C4-2B (cell line): ENCODE data around the gene HES2.
"Not testable (repeated sequence)": the region's sequence is repeated elsewhere in the genome, so short reads cannot be mapped to it uniquely, and the experiment has no call there.

Experiments
- H3K27ac ChIP-seq: fragments of 450-650 bp; 2 replicates; pipeline ENCODE4 v1.5.1; 2017
- ZFX ChIP-seq: fragments of 450-650 bp; IDR thresholded peaks from 2 replicates; pipeline ENCODE4 v1.6.1; 2017
- TF ChIP-seq, protein P1 (sequence below): fragments of 450-650 bp; conservative IDR thresholded peaks from 2 replicates; pipeline ENCODE4 v1.5.1; 2017; ENCODE audit warnings: mild to moderate bottlenecking

HES2 gene

DNA sequence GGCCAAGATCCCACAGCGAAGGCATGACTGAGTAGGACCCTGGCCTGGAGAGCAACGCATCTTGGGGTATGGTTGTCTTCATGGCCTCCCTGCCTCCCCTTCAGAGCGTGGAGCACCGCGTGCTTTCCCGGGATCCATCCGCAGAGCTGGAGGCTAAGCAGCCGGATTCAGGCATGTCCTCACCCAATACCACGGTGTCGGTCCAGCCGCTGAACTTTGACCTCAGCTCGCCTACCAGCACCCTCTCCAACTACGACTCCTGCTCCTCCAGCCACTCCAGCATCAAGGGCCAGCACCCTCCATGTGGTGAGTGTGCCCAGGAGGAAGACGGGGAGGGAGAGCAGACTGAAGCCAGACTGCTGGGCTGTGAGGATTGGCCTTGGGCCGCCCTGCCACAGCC is 24.7 kb upstream of the HES2 start:
- H3K27ac ChIP-seq, result no peak overlapping the region
- no peak for TF ChIP-seq ZFX
- TF ChIP-seq, protein P1, sequence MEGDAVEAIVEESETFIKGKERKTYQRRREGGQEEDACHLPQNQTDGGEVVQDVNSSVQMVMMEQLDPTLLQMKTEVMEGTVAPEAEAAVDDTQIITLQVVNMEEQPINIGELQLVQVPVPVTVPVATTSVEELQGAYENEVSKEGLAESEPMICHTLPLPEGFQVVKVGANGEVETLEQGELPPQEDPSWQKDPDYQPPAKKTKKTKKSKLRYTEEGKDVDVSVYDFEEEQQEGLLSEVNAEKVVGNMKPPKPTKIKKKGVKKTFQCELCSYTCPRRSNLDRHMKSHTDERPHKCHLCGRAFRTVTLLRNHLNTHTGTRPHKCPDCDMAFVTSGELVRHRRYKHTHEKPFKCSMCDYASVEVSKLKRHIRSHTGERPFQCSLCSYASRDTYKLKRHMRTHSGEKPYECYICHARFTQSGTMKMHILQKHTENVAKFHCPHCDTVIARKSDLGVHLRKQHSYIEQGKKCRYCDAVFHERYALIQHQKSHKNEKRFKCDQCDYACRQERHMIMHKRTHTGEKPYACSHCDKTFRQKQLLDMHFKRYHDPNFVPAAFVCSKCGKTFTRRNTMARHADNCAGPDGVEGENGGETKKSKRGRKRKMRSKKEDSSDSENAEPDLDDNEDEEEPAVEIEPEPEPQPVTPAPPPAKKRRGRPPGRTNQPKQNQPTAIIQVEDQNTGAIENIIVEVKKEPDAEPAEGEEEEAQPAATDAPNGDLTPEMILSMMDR, result no peak

DNA sequence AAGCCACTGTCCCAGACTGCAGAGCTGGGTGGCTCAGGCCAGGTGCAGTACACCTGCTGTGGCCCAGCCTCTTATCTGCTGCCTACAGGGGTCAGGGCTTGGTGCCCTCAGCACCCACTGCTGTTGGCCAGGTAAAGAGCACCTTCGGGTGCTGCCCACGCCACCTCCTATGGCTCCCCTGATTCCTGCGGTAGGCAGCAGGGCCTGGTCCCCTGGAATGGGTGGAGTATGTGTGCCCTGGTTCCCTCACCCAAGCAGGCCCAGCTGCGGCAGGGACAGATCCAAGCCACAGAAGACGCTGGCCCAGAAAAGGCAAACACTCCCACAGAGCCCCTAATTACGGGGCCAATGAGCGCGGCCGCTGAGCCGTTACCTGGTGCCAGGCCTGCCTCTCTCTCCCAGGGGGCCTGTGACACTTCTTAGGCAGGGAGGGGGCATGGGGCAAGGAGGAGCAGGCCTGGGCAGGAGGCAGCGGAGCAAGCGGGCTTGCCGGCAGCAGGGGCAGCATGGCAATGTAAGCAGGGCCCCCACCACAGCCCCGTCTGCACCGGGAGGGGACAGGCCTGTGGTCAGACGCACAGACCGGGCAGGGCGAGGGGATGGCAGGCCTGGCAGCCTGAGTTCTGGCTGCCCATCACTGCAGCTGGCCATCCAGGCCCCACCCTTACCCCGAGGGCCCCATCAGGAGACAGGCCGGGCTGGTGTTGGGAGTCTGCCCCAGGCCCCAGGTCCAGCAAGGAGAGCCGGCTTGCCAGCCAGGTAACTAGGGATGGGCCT is 23.8 kb upstream of the HES2 start:
- TF ChIP-seq ZFX, result no peak
- TF ChIP-seq, protein P1, result no peak
- no peak overlapping the region for H3K27ac ChIP-seq

DNA sequence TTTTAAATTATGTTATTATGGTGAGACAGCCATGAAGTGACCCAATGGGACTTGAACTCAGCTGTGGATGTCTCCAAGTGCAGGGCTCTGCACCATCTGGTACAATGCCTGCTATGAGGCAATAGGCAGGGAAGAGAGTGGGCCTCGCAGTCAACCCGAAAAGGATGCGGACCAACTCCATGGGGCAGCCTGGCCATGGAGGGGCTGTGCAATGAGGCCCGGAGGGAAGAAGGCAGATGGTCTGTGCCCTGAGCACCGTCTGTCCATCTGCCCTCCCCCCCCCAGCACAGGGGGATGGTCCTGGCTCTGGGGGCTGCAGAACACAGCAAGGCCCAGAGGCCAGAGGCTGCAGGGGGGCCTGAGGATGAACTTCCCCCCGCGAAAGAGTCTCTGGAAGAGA is 21.9 kb upstream of the HES2 start:
- no peak overlapping the region for H3K27ac ChIP-seq
- TF ChIP-seq, protein P1, result no peak

DNA sequence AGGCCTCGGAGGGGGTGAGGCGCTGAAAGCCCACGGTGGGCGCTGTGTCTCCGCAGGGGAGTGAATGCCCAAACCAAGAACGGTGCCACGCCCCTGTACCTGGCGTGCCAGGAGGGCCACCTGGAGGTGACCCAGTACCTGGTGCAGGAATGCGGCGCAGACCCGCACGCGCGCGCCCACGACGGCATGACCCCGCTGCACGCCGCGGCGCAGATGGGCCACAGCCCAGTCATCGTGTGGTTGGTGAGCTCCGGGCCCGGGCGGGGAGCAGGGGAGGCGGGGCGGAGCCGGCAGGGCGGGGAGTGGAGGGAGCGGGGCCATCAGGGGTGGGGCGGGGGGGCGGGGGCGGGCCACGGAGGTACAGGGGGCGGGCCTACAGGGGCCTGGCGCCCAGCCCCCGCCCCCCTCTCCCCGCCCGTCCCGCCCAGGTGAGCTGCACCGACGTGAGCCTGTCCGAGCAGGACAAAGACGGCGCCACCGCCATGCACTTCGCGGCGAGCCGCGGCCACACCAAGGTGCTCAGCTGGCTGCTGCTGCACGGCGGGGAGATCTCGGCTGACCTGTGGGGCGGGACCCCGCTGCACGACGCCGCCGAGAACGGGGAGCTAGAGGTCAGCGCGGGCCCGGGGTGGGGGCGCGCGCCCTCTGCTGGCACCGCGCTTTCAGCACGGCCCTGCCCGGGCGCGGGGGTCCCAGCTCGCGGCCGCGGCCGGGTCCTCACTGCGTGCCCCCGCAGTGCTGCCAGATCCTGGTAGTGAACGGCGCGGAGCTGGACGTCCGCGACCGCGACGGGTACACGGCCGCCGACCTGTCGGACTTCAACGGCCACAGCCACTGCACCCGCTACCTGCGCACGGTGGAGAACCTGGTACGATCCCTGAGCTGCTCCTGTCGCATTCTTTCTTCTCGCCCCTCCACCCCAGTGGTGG is 20.7 kb upstream of the HES2 start:
- H3K27ac ChIP-seq, result no peak overlapping the region
- TF ChIP-seq, protein P1, result peak; percentile 31
- TF ChIP-seq ZFX, result no peak

DNA sequence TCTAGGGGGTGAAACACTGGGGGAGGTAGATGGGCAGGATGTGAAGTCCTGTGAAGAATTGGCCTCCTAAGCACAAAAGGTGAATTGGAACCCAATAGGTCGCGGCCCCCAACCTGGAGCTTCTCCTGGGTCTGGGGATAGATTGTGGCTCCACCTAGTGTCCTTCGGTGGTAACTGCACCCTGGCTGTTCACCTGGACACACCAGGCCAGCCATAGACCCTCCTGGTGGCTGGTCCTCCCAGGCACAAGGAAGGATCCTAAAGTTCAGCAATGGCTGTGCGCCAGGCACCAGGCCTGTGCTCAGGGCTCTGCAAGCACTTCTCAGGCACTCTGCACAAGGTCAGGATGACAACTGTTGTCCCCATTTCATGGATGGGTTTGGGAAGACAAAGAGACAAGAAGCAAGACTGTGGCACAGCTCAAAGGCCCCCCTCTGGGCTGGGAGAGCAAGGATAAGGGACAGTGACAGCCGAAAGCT is 18.4 kb upstream of the HES2 start:
- H3K27ac ChIP-seq, result no peak overlapping the region
- TF ChIP-seq, protein P1, result peak; percentile 95
- TF ChIP-seq ZFX, result no peak

DNA sequence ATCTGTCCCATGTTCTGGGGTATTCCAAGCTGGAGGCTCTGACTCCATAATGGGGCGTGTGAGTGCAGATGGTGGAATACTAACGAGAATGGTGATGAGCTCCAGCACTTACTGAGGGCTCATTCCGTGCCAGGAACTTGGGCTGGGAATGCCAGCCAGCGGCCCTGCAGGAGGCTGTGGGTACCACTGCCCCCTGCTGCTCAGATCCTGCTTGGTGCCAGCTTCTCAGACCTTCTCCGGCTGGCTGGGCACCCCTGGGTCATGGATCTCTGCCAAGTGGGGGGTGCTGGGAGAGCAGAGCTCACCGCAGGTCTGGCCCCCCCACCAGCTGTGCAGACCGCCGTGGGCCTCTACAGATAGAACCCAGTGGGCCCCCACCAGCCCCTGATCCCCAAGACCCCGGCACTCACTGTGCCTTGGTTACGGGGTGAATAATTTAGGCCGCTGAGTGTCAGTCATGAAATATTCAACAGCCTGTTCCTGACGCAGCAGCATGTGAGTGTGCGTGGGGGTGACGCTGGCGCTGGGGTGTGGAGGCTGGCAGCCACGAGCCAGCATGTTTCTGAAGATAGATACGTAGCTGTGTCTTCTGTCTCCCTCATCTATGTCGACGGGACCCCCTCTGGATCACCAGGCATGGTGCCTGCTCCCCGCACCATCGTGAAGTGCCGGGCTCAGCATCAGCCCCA is 17.4 kb upstream of the HES2 start:
- H3K27ac ChIP-seq, result not testable (repeated sequence)

DNA sequence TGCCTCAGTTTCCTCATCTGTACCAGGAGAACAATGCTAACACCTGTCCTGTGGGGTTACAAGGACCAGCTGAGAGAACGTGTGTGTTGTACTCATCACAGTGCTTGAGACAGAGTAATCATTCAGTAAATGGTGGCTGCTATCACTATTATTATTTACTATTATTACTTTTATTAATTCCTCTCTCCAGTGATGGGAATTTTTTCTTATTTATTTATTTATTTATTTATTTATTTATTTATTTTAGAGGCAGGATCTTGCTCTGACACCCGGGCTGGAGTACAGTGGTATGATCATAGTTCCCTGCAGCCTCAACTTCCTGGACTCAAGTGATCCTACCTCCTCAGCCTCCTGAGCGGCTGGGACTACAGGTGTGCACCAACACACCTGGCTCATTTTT is 16.6 kb upstream of the HES2 start:
- H3K27ac ChIP-seq, result not testable (repeated sequence)

DNA sequence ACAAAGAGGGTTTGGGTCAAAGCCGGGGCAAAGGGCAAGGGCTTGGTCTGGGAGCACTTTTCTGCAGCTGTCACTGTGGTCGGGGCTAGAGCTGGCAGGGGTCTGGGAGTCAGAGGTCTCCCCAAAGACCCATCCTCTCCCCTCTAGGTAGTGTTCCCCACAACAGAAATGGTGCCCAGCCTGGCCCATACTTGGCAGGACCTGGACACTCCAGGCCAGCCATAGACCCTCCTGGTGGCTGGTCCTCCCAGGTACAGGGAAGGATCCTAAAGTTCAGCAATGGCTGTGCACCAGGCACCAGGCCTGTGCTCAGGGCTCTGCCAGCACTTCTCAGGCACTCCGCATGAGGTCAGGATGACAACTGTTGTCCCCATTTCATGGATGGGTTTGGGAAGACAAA is 15.8 kb upstream of the HES2 start:
- TF ChIP-seq ZFX, result no peak
- TF ChIP-seq, protein P1, result no peak
- H3K27ac ChIP-seq, result no peak overlapping the region
